ENCODE data around the gene EPG5. TPM values are rescaled to one million over a fixed set of nuclear protein-coding genes. Genes with fewer than 3 reads are reported as not detected.
A peak's percentile ranks its signal among the peaks of the same experiment; 100 is the strongest.

EPG5 gene
- total and polyA plus RNA-seq, 10 of the 15 experiments (the other 5 are each of a cell fraction or from before 2014, with no cell fraction given), result 1.9 to 27.7 (median 9.0) TPM

DNA sequence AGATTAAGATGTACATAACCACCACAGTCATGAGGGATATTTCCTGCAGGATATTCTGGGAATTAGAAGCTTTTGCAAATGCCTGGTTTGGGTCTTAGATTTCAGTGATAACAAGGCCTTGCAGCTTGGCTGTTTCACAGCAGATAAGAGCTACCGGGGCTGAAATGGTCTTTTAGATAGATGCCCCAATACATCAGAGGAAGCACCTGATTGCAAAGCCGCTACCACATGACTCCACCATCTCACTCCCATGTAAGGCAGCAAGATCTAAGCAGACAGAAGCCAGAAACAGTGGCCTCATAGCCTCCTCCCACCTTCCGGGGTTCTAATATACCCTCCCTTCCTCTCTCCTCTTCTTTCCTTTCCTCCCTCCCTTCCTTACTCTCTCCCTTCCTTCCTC is 31.1 kb upstream of the EPG5 start:
- no TSS peak for BruUV-seq (replicated peaks)
- no peak overlapping the region for H3K4me2 ChIP-seq (ENCODE audit: control insufficient read depth, insufficient read depth)
- ChIA-PET CTCF (interaction anchor here (1.5 kb wide), 1 partner anchor 75 kb away, joined by 4 read pairs; no protein-coding TSS in a partner anchor), POLR2A (interaction anchor here (0.6 kb wide), 1 partner anchor 73 kb away, joined by 4 read pairs; no protein-coding TSS in a partner anchor), SMC1A (ENCODE audit: uncharacterized antibody, unreplicated experiment) (interaction anchor here (0.8 kb wide), 1 partner anchor 10 kb away, joined by 4 read pairs; no protein-coding TSS in a partner anchor), RAD21 (ENCODE audit: unreplicated experiment) (no interaction called here)
- ATAC-seq (no peak), FAIRE-seq (no peak), DNase-seq (ENCODE audit: low read depth, low spot score) (no peak)
- H3K79me2 ChIP-seq (ENCODE audit: control insufficient read depth, insufficient read depth, low read length), result no peaks in the 10 kb centered on the region
- H2AFZ ChIP-seq (ENCODE audit: control insufficient read depth, low read depth, low read length), result no peak overlapping the region
- no peaks in the 10 kb centered on the region; a peak in 1 of 4 replicates for H3K36me3 ChIP-seq (ENCODE audit: control insufficient read depth in 2 of 2, insufficient read depth in 2 of 2, low read length in 1 of 2)
- H3K27ac ChIP-seq (ENCODE audit: control insufficient read depth, insufficient read depth), result 0 out of 2 replicates have a peak overlapping the region, but pooled peaks have one; percentile 1
- intact Hi-C loops (cut with micrococcal nuclease; ENCODE audit: unreplicated experiment) (no loop called here), in situ Hi-C loops (cut with MboI) (no loop called here)
- TF ChIP-seq SRF (IDR thresholded peaks at IDR 0.05; ENCODE audit: low read depth in 2 of 2, low read length in 2 of 2), result 0 out of 4 replicates have a peak, but pooled peaks of 1 of the 2 experiments have one; percentile 13
- no peak for TF ChIP-seq BRCA1 (IDR thresholded peaks at IDR 0.05; ENCODE audit: low read depth, low read length)
- H3K27me3 ChIP-seq (replicated peaks in 1 of 2; ENCODE audit: control insufficient read depth in 2 of 2, insufficient read depth in 2 of 2, low read length in 1 of 2), result no peaks in the 10 kb centered on the region
- H3K4me3 ChIP-seq, result no peak overlapping the region
- H3K9me3 ChIP-seq (replicated peaks; ENCODE audit: control insufficient read depth, insufficient read depth, low read length), result no peaks in the 10 kb centered on the region; the same call in 2 of the 3 replicates
- H3K4me1 ChIP-seq (ENCODE audit: control insufficient read depth, insufficient read depth, low read length), result peaks cover 2% of the 10 kb centered on the region; the same call in 1 of the 2 replicates
- no peaks in the 10 kb centered on the region for H4K20me1 ChIP-seq (ENCODE audit: control insufficient read depth, insufficient read depth)
- no peak overlapping the region for H3K9ac ChIP-seq (ENCODE audit: control insufficient read depth, insufficient read depth, low read length)
- WGBS (ENCODE audit: insufficient coverage, insufficient replicate concordance, low lambda C conversion rate, missing lambda C conversion rate), result 55% methylated on average over 3 of the region's 3 CpGs

DNA sequence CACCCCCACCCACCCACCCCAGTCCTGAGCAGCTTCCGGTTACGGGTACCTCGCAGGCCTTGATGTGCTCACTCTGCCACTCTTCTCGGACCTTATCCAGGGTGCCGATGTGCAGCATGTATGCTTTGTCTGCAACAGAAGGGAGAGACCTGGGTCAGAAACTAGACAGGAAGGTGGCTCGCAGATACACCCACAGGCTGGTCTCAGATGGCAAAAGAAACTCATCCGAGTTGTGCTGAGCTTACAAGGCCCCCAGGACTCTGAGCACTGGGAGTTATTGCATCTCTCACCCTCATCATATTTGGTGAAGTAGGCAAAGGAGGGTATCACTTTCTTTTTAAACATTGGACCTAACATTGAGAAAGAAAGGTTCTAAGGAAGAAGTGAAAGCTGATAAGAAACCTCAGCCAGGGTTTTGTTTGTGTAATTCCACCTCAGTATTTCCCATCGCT is 30.6 kb upstream of the EPG5 start:
- no peak overlapping the region for H3K9ac ChIP-seq (ENCODE audit: control insufficient read depth, insufficient read depth, low read length)
- no peak overlapping the region for H3K4me3 ChIP-seq
- peak overlapping the region; percentile 49; the same call in 1 of the 2 replicates for H2AFZ ChIP-seq (ENCODE audit: control insufficient read depth, low read depth, low read length)
- H3K27ac ChIP-seq (ENCODE audit: control insufficient read depth, insufficient read depth), result 0 out of 2 replicates have a peak overlapping the region, but pooled peaks have one; percentile 1
- DNase-seq (ENCODE audit: low read depth, low spot score), result no peak
- ATAC-seq, result peak; percentile 57
- BruUV-seq (replicated peaks), result no TSS peak
- TF ChIP-seq IRF4 (IDR thresholded peaks at IDR 0.05; ENCODE audit: low read depth, low read length) (0 out of 2 replicates have a peak, but pooled peaks have one; percentile 20), RUNX3 (IDR thresholded peaks at IDR 0.05; ENCODE audit: low read length) (peak; percentile 24; the same call in 1 of the 2 replicates), EP300 (IDR thresholded peaks at IDR 0.05; ENCODE audit: borderline replicate concordance in 1 of 2, control insufficient read depth in 1 of 2, low read depth in 2 of 2, low read length in 2 of 2) (no peak), STAT1 (conservative IDR thresholded peaks at IDR 0.05) (no peak), SIX5 (IDR thresholded peaks at IDR 0.05; ENCODE audit: low read depth, low read length, severe bottlenecking) (no peak), POLR2A (IDR thresholded peaks at IDR 0.05; ENCODE audit: low read depth, low read length) (0 out of 2 replicates have a peak, but pooled peaks have one; percentile 19)
- H3K4me1 ChIP-seq (ENCODE audit: control insufficient read depth, insufficient read depth, low read length), result peaks cover 2% of the 10 kb centered on the region; the same call in 1 of the 2 replicates
- no peak for FAIRE-seq
- SMC1A ChIA-PET (ENCODE audit: uncharacterized antibody, unreplicated experiment), result interaction anchor here (0.8 kb wide), 1 partner anchor 10 kb away, joined by 4 read pairs; no protein-coding TSS in a partner anchor
- 20% methylated on average over 7 of the region's 8 CpGs for WGBS (ENCODE audit: insufficient coverage, insufficient replicate concordance, low lambda C conversion rate, missing lambda C conversion rate)
- H3K36me3 ChIP-seq (ENCODE audit: control insufficient read depth in 2 of 2, insufficient read depth in 2 of 2, low read length in 1 of 2), result no peaks in the 10 kb centered on the region; a peak in 1 of 4 replicates
- CTCF ChIA-PET, result interaction anchor here (1.5 kb wide), 1 partner anchor 76 kb away, joined by 4 read pairs; no protein-coding TSS in a partner anchor
- RAD21 ChIA-PET (ENCODE audit: unreplicated experiment), result no interaction called here
- H3K9me3 ChIP-seq (replicated peaks; ENCODE audit: control insufficient read depth, insufficient read depth, low read length), result no peaks in the 10 kb centered on the region; the same call in 2 of the 3 replicates
- H3K79me2 ChIP-seq (ENCODE audit: control insufficient read depth, insufficient read depth, low read length), result no peaks in the 10 kb centered on the region
- in situ Hi-C loops (cut with MboI) (no loop called here), intact Hi-C loops (cut with micrococcal nuclease; ENCODE audit: unreplicated experiment) (no loop called here)
- no peaks in the 10 kb centered on the region for H3K27me3 ChIP-seq (replicated peaks in 1 of 2; ENCODE audit: control insufficient read depth in 2 of 2, insufficient read depth in 2 of 2, low read length in 1 of 2)
- H4K20me1 ChIP-seq (ENCODE audit: control insufficient read depth, insufficient read depth), result no peaks in the 10 kb centered on the region
- POLR2A ChIA-PET, result interaction anchor here (0.6 kb wide), 1 partner anchor 73 kb away, joined by 4 read pairs; no protein-coding TSS in a partner anchor
- peak overlapping the region; percentile 28; the same call in 1 of the 2 replicates for H3K4me2 ChIP-seq (ENCODE audit: control insufficient read depth, insufficient read depth)
